Cardiac fibroblast (primary cell): ENCODE data around the gene SNX2.

Source experiments
- DNase-seq, 2 donors: peaks; one replicate each; pipeline versions ENCODE4 v3.0.0 to v3.0.0-alpha.2; 2010; ENCODE audit warnings: low read depth in 2 of 2
- H3K4me3 ChIP-seq, 2 donors: replicated peaks in 1 of 2; 1 replicate in 1 of 2; 2 replicates in 1 of 2; pipeline ENCODE4 v1.5.1; 2011; ENCODE audit warnings: low read depth in 2 of 2, low read length in 2 of 2, mild to moderate bottlenecking in 2 of 2, moderate library complexity in 1 of 2
- TF ChIP-seq, protein P1 (sequence below): IDR thresholded peaks from one replicate; pipeline ENCODE4 v1.5.1; 2011; ENCODE audit warnings: low read depth, mild to moderate bottlenecking, low read length, inconsistent platforms

Gene SNX2

DNA sequence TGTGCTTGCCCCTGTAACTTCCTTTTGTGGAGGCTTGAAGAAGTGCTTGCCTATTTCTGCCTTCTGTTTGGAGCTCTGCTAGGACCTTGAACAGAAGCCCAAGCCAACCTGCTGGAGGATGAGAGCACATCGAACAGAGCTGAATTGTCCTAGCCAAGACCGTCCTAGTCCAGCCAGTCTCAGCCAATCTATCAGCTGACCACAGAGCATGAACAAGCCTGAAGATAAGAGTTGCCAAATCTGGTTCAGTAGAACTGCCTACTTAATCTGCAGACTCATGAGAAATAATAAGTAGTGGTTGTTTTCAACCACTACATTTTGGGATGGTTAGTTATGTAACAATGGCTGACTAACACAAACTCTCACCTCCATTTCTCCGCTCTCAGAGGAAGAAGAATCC, 4.4 kb upstream of the SNX2 start:
- H3K4me3 ChIP-seq = no peak overlapping the region
- TF ChIP-seq, protein P1, sequence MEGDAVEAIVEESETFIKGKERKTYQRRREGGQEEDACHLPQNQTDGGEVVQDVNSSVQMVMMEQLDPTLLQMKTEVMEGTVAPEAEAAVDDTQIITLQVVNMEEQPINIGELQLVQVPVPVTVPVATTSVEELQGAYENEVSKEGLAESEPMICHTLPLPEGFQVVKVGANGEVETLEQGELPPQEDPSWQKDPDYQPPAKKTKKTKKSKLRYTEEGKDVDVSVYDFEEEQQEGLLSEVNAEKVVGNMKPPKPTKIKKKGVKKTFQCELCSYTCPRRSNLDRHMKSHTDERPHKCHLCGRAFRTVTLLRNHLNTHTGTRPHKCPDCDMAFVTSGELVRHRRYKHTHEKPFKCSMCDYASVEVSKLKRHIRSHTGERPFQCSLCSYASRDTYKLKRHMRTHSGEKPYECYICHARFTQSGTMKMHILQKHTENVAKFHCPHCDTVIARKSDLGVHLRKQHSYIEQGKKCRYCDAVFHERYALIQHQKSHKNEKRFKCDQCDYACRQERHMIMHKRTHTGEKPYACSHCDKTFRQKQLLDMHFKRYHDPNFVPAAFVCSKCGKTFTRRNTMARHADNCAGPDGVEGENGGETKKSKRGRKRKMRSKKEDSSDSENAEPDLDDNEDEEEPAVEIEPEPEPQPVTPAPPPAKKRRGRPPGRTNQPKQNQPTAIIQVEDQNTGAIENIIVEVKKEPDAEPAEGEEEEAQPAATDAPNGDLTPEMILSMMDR = no peak
- DNase-seq = peak; percentile 26 to 57

GRCh38 chr5:122772446-122772845, 2.4 kb upstream of the SNX2 start:
- DNase-seq = peak; percentile 39 to 86
- TF ChIP-seq, protein P1 = no peak
- no peak overlapping the region for H3K4me3 ChIP-seq

GRCh38 chr5:122773619-122774018, 1.3 kb upstream of the SNX2 start:
- peak in 1 of 2 donors; percentile 48 for DNase-seq
- H3K4me3 ChIP-seq = no peak overlapping the region
- TF ChIP-seq, protein P1 = no peak

- DNase-seq = no peak
- TF ChIP-seq, protein P1 = no peak
- peak overlapping the region; percentile 32 to 92 for H3K4me3 ChIP-seq
These were observed 390 bp upstream of the SNX2 start for GRCh38 chr5:122774519-122774860.

DNA sequence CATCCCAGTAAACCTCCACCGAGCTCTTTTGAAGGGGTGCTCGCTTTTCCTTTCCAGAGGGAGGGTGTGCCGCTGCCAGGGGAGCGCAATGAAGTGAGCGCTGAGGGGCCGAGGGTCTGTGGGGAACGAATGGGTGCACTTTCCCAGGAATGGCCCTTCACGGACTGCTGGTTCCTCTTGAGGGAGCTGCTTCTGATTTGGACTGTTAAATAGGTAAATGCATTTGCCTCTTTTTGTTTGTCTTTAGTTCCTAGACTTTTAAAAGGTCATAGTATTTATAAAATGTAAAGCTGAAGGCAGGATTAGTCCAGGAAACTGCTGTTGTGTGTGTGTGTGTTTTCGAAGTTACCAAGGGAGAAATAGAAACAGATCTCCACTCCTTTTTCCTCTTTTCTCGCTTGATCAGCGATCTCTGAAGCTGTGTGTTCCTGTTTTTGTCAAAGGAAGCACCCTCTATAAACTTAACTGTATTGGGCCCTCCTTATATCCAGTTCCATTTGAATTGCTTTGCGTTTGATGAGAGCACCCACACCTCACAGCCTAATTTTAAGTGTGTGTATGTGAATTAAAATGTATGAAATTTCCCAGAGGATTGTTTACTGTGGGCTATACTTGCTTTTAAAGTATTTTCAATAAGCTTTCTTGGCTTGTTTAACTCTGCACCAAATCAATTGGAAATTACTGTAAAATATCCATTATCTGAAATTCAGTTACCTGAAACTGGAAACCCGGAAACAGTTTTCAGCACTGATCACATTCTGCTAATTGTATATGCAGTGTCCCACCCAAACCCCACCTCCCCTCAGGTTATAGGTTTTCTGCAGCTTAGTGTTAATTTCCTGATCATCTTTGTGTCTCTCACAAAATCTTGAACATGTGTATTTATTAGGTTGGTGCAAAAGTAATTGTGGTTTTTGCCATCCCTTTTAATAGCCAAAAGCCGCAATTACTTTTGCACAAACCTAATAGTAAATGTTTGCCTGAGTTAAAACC, 966 bp downstream of the SNX2 start:
- DNase-seq = peak; percentile 31 to 39
- H3K4me3 ChIP-seq = peak overlapping the region; percentile 79 to 92
- TF ChIP-seq, protein P1 = no peak

DNA sequence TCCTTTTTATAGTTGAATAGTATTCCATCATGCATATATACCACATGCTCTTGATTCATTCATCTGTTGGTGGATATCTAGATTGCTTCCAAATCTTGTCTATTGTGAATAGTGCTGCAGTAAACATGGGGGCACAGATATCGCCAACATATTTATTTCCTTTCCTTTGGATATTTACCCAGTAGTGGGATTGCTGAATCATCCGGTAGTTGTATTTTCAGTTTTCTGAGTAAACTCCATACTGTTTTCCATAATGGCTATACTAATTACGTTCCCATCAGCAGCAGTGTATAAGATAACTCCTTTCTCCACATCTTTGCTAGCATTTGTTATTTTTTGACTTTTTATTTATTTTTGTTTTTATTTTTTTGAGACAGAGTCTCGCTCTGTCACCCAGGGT, 3.3 kb downstream of the SNX2 start:
- no peak for DNase-seq
- TF ChIP-seq, protein P1 = no peak
- no peak overlapping the region for H3K4me3 ChIP-seq
